GM12878 (cell line): ENCODE data around the gene SLC51A. TPM values are rescaled to one million over a fixed set of nuclear protein-coding genes. Genes with fewer than 3 reads are reported as not detected.

Experiments
- ATAC-seq: fragments of 200-7000 bp; cut with Tn5 transposase; 3 replicates; pipeline ENCODE4 v1.9.1; 2020; ENCODE audit warnings: mild to moderate bottlenecking, moderate library complexity
- BruUV-seq: library from RNA; stranded (reverse); fragments of 400-500 nt; replicated peaks from 2 replicates; lab custom pipeline; 2021; lab: Mats Ljungman, UMichigan
- CTCF ChIA-PET: fragments of 300-600 bp; sonication (Branson Sonifier 250); formaldehyde crosslinking; extraction: SDS; loops from one replicate; lab custom pipeline; 2021; ENCODE audit warnings: inconsistent platforms; lab: Yijun Ruan, JAX
- POLR2A ChIA-PET: fragments of 350-600 bp; formaldehyde crosslinking; extraction: SDS; loops from one replicate; lab custom pipeline; 2021; ENCODE audit warnings: inconsistent platforms; lab: Charles Lee
- RAD21 ChIA-PET: fragments of 300-600 bp; sonication (Branson Sonifier 250); formaldehyde crosslinking; loops from one replicate; lab custom pipeline; 2023; ENCODE audit warnings: antibody characterized with exemption; ENCODE audit not compliant: unreplicated experiment; lab: Charles Lee
- SMC1A ChIA-PET: fragments of 300-600 bp; sonication (Branson Sonifier 250); formaldehyde crosslinking; loops from one replicate; lab custom pipeline; 2023; ENCODE audit not compliant: unreplicated experiment, uncharacterized antibody; lab: Charles Lee
- DNase-seq: peaks from one replicate; pipeline ENCODE4 v3.0.0-alpha.2; 2011; ENCODE audit warnings: low read depth, low spot score
- FAIRE-seq: peaks from 3 replicates; lab custom pipeline; 2011; peaks lifted over from hg19 to GRCh38; lab: Jason Lieb, UNC
- H2AFZ ChIP-seq: 2 replicates; pipeline ENCODE4 v1.6.0; 2011; ENCODE audit warnings: low read depth, low read length, control low read depth; ENCODE audit not compliant: control insufficient read depth
- H3K27ac ChIP-seq: 2 replicates; pipeline ENCODE4 v1.5.1; 2011; ENCODE audit warnings: control low read depth; ENCODE audit not compliant: control insufficient read depth, insufficient read depth
- H3K27me3 ChIP-seq, 2 experiments: replicated peaks in 1 of 2; 2 replicates each; pipeline versions ENCODE4 v1.6.0 to v1.6.1; 2011; ENCODE audit warnings: low read length in 1 of 2; ENCODE audit not compliant: control insufficient read depth in 2 of 2, insufficient read depth in 2 of 2
- H3K36me3 ChIP-seq, 2 experiments: 2 replicates each; pipeline ENCODE4 v1.5.1; 2011; ENCODE audit warnings: low read length in 1 of 2; ENCODE audit not compliant: control insufficient read depth in 2 of 2, insufficient read depth in 2 of 2
- H3K4me1 ChIP-seq: 2 replicates; pipeline ENCODE4 v1.6.1; 2011; ENCODE audit warnings: mild to moderate bottlenecking, low read length, moderate library complexity, mixed read lengths; ENCODE audit not compliant: control insufficient read depth, insufficient read depth
- H3K4me2 ChIP-seq: 2 replicates; pipeline ENCODE4 v1.6.0; 2011; ENCODE audit warnings: control low read depth; ENCODE audit not compliant: control insufficient read depth, insufficient read depth
- H3K4me3 ChIP-seq: fragments of 200-600 bp; sonication (generic); 2 replicates; pipeline ENCODE4 v1.5.1; 2016
- H3K79me2 ChIP-seq: 2 replicates; pipeline ENCODE4 v1.6.0; 2011; ENCODE audit warnings: low read length; ENCODE audit not compliant: control insufficient read depth, insufficient read depth
- H3K9ac ChIP-seq: 2 replicates; pipeline ENCODE4 v1.8.0; 2011; ENCODE audit warnings: low read length, control low read depth, mixed read lengths; ENCODE audit not compliant: control insufficient read depth, insufficient read depth
- H3K9me3 ChIP-seq: replicated peaks from 3 replicates; pipeline ENCODE4 v1.5.1; 2011; ENCODE audit warnings: mild to moderate bottlenecking, low read length; ENCODE audit not compliant: control insufficient read depth, insufficient read depth
- H4K20me1 ChIP-seq: 2 replicates; pipeline ENCODE4 v1.6.0; 2011; ENCODE audit not compliant: control insufficient read depth, insufficient read depth
- CREB1 ChIP-seq: IDR thresholded peaks from 2 replicates; pipeline ENCODE4 v1.6.1; 2012; ENCODE audit warnings: low read depth, mild to moderate bottlenecking, inconsistent platforms
- JUND ChIP-seq: IDR thresholded peaks from 2 replicates; pipeline ENCODE4 v1.6.1; 2012; ENCODE audit warnings: low read depth, mild to moderate bottlenecking, low read length, improper control_type of control experiment, moderate library complexity
- NFYA ChIP-seq: IDR thresholded peaks from 2 replicates; pipeline ENCODE4 v1.6.1; 2011; ENCODE audit warnings: low read depth, mild to moderate bottlenecking, low read length, improper control_type of control experiment, borderline replicate concordance
- POLR2AphosphoS5 ChIP-seq: IDR thresholded peaks from 2 replicates; pipeline ENCODE4 v1.6.1; 2011; ENCODE audit warnings: mild to moderate bottlenecking, low read length, inconsistent platforms
- RCOR1 ChIP-seq: conservative IDR thresholded peaks from 2 replicates; pipeline ENCODE4 v1.6.1; 2012; ENCODE audit warnings: low read depth, low read length, improper control_type of control experiment
- RELB ChIP-seq: fragments of 450-650 bp; IDR thresholded peaks from 2 replicates; pipeline ENCODE4 v1.6.1; 2017; ENCODE audit warnings: low read depth, mild to moderate bottlenecking, moderate library complexity
- SIN3A ChIP-seq: IDR thresholded peaks from 2 replicates; pipeline ENCODE4 v1.6.1; 2012; ENCODE audit warnings: low read depth, low read length, improper control_type of control experiment
- WGBS: methylation state at CpG from one replicate; pipeline ENCODE4 v1.1.6; 2016; ENCODE audit warnings: low lambda C conversion rate; ENCODE audit not compliant: insufficient replicate concordance, insufficient coverage; ENCODE audit errors: missing lambda C conversion rate; 5-methylcytosine and 5-hydroxymethylcytosine counted together
- in situ Hi-C: fragments of 300-500 bp; cut with MboI; formaldehyde crosslinking; loops from 9 replicates; pipeline ENCODE4 v1.14.3; 2018; ENCODE audit warnings: mixed read lengths
- intact Hi-C: fragments of 100-400 bp; cut with micrococcal nuclease; formaldehyde crosslinking; loops from one replicate; pipeline ENCODE4 v1.14.2; 2022; ENCODE audit not compliant: unreplicated experiment
- polyA plus RNA-seq, 11 experiments: library from polyadenylated mRNA; depleted of rRNA in 4 of 11; unstranded in 6 of 11; stranded (reverse) in 5 of 11; fragments of >200 nt; fragmentation: Nextera tagmentation in 4 of 11; fragmentation: Illumina TruSeq in 1 of 11; extraction: Ambion mirVana in 4 of 11; extraction: Trizol in 1 of 11; gene quantifications; 1 replicate in 1 of 11; 2 replicates in 10 of 11; pipeline versions ENCODE4 v1.2.1 to v1.2.3, GENCODE V29; 2011 to 2016; ENCODE audit warnings: inconsistent platforms in 2 of 11, missing spikeins in 2 of 11, low read depth in 1 of 11
- total RNA-seq, 4 experiments: library from RNA; depleted of rRNA in 3 of 4; stranded (reverse); fragments of >200 nt in 3 of 4; fragmentation: Illumina TruSeq in 1 of 4; extraction: Trizol in 1 of 4; gene quantifications; 2 replicates each; pipeline versions ENCODE4 v1.2.1 to v1.2.3, GENCODE V29; 2013 to 2021

Gene SLC51A
- total and polyA plus RNA-seq, 10 of the 15 experiments (the other 5 are each of a cell fraction or from before 2014, with no cell fraction given): 0.99 to 3.9 (median 2.2) TPM; not detected in 6

GRCh38 chr3:196175722-196176121, 40.6 kb upstream of the SLC51A start (continued):
- no peak for TF ChIP-seq POLR2AphosphoS5
- TF ChIP-seq, all 136 proteins: peak for 0

GRCh38 chr3:196177567-196177966, 38.8 kb upstream of the SLC51A start:
- RAD21 ChIA-PET: interaction anchor here (2.8 kb wide), 1 partner anchor 82 kb away, joined by 42 read pairs; no protein-coding TSS in a partner anchor
- SMC1A ChIA-PET: interaction anchor here (6.7 to 6.9 kb wide), 2 partner anchors 83 to 102 kb away, joined by 81 to 155 read pairs; no protein-coding TSS in a partner anchor

More at GRCh38 chr3:196177567-196177966, 38.8 kb upstream of the SLC51A start:
- CTCF ChIA-PET: interaction anchor here (0.6 kb wide), 1 partner anchor 51 kb away, joined by 4 read pairs; no protein-coding TSS in a partner anchor
- BruUV-seq: no TSS peak
- 99% methylated on average over 16 of the region's 16 CpGs for WGBS
- no peak for ATAC-seq
- Histone ChIP-seq H4K20me1 (no peaks in the 10 kb centered on the region), H3K4me1 (peaks cover 36% of the 10 kb centered on the region), H3K4me3 (no peak overlapping the region), H3K9me3 (no peaks in the 10 kb centered on the region), H3K27me3 (no peaks in the 10 kb centered on the region), H2AFZ (no peak overlapping the region), H3K4me2 (no peak overlapping the region), H3K36me3 (no peaks in the 10 kb centered on the region), H3K9ac (no peak overlapping the region), H3K79me2 (no peaks in the 10 kb centered on the region), H3K27ac (no peak overlapping the region)
- POLR2A ChIA-PET: interaction anchor here (0.8 to 4.2 kb wide), 2 partner anchors 76 to 99 kb away, joined by 4 to 42 read pairs; no protein-coding TSS in a partner anchor
- no peak for DNase-seq
- no peak for TF ChIP-seq RCOR1
- no peak for TF ChIP-seq CREB1
- no peak for TF ChIP-seq NFYA
- TF ChIP-seq SIN3A: no peak
- TF ChIP-seq RELB: no peak
- no peak for TF ChIP-seq JUND
- no peak for FAIRE-seq
- intact Hi-C loops: no loop called here
- in situ Hi-C loops: no loop called here
